ENCODE data around the gene SCARB1. TPM values are rescaled to one million over a fixed set of nuclear protein-coding genes. Genes with fewer than 3 reads are reported as not detected.
"Not testable (repeated sequence)": the region's sequence is repeated elsewhere in the genome, so short reads cannot be mapped to it uniquely, and the experiment has no call there.

Gene SCARB1
- total RNA-seq, 4 donors from 2014 or later, result 15.3 to 55.3 (median 29.7) TPM

DNA sequence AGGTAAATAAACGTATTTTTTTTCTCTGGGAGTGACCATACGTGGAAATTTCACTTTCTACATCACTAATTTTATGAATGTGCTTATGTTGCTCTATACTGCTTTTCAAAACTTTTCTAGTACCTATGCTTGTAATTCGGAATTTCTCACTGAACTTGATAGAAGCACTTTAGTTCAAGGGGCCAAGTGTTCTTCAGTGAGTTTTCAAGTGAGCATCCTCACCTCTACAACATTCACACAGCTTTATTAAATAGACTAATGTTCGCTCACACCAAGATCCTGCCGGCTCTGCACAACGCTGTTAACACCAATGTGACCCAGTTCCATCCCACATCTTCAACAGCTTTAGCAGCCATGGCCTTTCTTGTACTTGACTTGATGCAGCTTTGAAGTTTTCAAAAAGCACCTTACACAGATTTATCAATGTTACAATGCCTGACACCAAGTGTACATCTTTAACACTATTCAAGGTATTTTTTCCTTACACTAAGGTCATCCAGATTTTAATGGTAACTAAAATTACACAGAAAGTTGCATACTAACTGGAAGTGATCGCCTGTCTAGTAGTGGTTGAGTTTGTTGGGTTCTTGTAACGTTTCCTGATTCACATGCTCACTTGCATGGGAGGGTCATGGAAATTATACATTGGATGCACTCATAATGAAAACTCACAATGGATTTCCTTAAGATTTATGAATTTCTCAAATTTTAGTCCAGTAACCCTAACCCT, 46.3 kb upstream of the SCARB1 start:
- no peak for DNase-seq (ENCODE audit: low spot score in 2 of 2)
- TF ChIP-seq POLR2A (IDR thresholded peaks at IDR 0.05) (no peak), EP300 (IDR thresholded peaks at IDR 0.05) (peak in 1 of 2 donors; percentile 55)
- peak overlapping the region in 1 of 4 donors; percentile 33 for H3K4me3 ChIP-seq
- peaks cover 0 to 59% (median 31%) of the 10 kb centered on the region in 4 donors for H3K4me1 ChIP-seq
- 64 to 66% methylated on average over 8 of the region's 8 CpGs for WGBS, 2 donors
- H3K27ac ChIP-seq, result peak overlapping the region; percentile 1 to 63 (median 56)
- H3K9me3 ChIP-seq, result no peaks in the 10 kb centered on the region
- H3K36me3 ChIP-seq, result peaks cover 0 to 28% (median 0%) of the 10 kb centered on the region in 3 donors
- H3K27me3 ChIP-seq, result no peaks in the 10 kb centered on the region

DNA sequence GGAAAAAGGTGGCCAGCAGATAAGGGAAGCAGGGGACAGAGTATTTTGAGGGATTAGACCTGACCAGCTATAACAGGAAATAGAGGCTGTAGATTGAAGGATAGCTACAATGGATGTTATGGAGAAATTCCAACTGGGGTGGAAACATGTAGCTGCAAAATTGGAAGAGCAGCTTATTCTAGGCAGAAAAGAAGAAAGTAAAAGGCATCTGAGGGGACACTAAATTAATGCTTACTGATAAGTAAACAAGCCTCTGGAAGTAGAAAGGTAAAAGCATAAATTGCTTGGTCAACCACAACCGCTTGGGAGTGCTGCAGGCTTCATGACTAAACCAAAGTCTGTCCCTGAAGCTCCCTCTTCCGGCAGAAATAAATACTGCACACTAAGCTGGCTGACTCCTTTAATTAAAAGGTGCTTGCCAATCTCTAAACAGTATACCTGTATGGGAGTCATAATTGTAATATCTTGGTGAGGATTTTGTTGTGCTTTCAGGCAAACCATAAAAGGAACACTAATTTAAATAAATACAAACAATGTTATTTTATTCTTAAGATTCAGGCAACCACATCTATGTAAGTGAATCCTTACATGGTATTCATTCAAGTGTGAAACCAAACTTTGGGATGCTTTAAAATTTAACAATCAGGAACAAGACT, 43.1 kb upstream of the SCARB1 start:
- Histone ChIP-seq H3K27me3 (no peaks in the 10 kb centered on the region), H3K4me3 (no peak overlapping the region), H3K36me3 (peaks cover 0 to 12% (median 0%) of the 10 kb centered on the region in 3 donors), H3K27ac (peak overlapping the region in 3 of 4 donors; percentile 50 to 87 (median 74)), H3K4me1 (peaks cover 0 to 66% (median 35%) of the 10 kb centered on the region in 4 donors), H3K9me3 (no peaks in the 10 kb centered on the region)
- TF ChIP-seq, protein P1, sequence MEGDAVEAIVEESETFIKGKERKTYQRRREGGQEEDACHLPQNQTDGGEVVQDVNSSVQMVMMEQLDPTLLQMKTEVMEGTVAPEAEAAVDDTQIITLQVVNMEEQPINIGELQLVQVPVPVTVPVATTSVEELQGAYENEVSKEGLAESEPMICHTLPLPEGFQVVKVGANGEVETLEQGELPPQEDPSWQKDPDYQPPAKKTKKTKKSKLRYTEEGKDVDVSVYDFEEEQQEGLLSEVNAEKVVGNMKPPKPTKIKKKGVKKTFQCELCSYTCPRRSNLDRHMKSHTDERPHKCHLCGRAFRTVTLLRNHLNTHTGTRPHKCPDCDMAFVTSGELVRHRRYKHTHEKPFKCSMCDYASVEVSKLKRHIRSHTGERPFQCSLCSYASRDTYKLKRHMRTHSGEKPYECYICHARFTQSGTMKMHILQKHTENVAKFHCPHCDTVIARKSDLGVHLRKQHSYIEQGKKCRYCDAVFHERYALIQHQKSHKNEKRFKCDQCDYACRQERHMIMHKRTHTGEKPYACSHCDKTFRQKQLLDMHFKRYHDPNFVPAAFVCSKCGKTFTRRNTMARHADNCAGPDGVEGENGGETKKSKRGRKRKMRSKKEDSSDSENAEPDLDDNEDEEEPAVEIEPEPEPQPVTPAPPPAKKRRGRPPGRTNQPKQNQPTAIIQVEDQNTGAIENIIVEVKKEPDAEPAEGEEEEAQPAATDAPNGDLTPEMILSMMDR (IDR thresholded peaks at IDR 0.05), result peak; percentile 94 to 98 (median 96)
- TF ChIP-seq EP300 (IDR thresholded peaks at IDR 0.05) (peak; percentile 74 to 76), POLR2A (IDR thresholded peaks at IDR 0.05) (no peak)
- DNase-seq (ENCODE audit: low spot score in 2 of 2), result peak; percentile 87 to 100
- WGBS, 2 donors, result 0% methylated on average over 2 of the region's 2 CpGs

DNA sequence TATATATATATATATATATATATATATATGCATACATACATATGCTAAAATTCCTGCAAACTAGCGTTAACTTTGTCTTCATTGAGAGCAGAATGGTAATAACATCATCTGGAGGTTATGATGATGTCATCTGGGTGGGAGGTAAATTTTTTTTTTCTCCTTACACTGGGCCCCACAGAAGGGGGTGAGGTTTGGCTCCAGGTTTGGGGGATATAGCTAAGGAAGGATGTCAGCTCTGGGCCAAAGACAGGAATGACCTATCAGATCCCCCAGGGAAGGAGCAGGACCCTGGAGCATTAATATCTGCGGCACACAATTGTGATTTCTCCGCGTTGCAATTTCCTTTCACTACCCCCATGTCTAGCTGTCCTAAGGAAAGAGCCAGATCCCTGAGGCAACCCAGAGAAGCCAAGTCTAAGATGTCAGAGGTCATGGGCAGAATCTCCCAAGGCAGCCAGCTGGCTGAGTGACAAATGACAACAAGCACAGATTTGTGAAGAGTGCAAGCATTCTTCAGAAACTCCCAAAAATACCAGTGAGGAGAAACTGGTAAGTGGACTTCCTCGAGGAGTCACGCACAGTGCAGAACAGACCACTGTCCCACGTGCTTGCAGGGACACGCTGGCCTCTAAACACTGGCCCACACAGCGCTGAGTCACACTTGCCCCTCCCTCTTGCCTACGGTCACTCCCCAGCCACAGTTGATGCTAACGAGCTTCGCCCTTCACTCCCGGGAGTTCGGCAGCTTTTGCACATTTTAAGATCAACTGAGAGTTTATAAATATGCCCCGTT, 40.8 kb upstream of the SCARB1 start:
- peak overlapping the region in 1 of 4 donors; percentile 24 for H3K4me3 ChIP-seq
- TF ChIP-seq, protein P1 (IDR thresholded peaks at IDR 0.05), result no peak
- peak; percentile 86 to 97 for TF ChIP-seq EP300 (IDR thresholded peaks at IDR 0.05)
- TF ChIP-seq POLR2A (IDR thresholded peaks at IDR 0.05), result peak; percentile 26 to 46

DNA sequence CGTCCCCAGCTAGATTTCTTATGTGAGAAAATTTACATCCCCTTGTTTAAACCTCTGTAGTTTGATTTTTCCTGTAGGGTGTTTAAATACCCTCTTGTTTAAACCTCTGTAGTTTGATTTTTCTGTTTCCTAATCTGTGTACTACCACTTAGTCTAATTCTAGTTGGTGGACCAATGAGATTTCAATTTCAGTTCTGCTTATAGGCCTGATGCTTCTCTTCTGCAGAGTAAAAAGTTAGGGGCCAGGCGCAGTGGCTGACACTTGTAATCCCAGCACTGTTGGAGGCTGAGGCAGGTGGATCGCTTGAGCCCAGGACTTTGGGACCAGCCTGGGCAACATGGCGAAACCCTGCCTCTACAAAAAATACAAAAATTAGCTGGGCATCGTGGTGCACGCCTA, 39.3 kb upstream of the SCARB1 start:
- DNase-seq (ENCODE audit: low spot score in 2 of 2), result no peak
- peaks cover 0 to 53% (median 19%) of the 10 kb centered on the region in 4 donors for H3K4me1 ChIP-seq
- H3K27me3 ChIP-seq, result no peaks in the 10 kb centered on the region
- H3K4me3 ChIP-seq, result no peak overlapping the region
- TF ChIP-seq, protein P1 (IDR thresholded peaks at IDR 0.05), result no peak
- TF ChIP-seq POLR2A (IDR thresholded peaks at IDR 0.05), result no peak
- TF ChIP-seq EP300 (IDR thresholded peaks at IDR 0.05), result no peak
- no peaks in the 10 kb centered on the region for H3K36me3 ChIP-seq
- no peak overlapping the region for H3K27ac ChIP-seq
- no peaks in the 10 kb centered on the region for H3K9me3 ChIP-seq
- 93 to 94% methylated on average over 6 of the region's 6 CpGs for WGBS, 2 donors

More for the DNA sequence above, 40.8 kb upstream of the SCARB1 start:
- WGBS, 2 donors, result 13 to 16% methylated on average over 15 of the region's 15 CpGs
- peak overlapping the region; percentile 18 to 92 (median 83) for H3K27ac ChIP-seq
- H3K36me3 ChIP-seq, result no peaks in the 10 kb centered on the region
- peak; percentile 83 to 88 for DNase-seq (ENCODE audit: low spot score in 2 of 2)
- H3K9me3 ChIP-seq, result no peaks in the 10 kb centered on the region
- H3K4me1 ChIP-seq, result peaks cover 0 to 43% (median 14%) of the 10 kb centered on the region in 4 donors
- no peaks in the 10 kb centered on the region for H3K27me3 ChIP-seq

DNA sequence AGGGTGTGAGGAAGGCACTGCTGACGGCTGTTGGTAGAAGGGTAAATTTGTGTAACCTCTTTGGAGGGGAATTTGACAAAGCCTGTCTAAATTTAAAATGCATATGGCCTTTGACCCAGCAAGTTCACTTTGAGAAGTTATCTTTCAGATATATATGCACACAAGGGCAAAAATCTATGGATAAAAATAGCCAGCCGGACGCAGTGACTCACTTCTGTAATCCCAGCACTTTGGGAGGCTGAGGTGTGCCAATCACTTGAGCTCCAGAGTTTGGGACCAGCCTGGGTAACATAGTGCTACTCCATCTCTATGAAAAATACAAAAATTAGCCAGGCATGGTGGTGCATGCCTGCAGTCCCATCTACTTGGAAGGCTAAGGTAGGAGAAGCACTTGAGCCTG, 37.3 kb upstream of the SCARB1 start:
- TF ChIP-seq POLR2A (IDR thresholded peaks at IDR 0.05) (no peak), EP300 (IDR thresholded peaks at IDR 0.05) (no peak)
- TF ChIP-seq, protein P1 (IDR thresholded peaks at IDR 0.05), result no peak
- 50 to 70% methylated on average over 3 of the region's 3 CpGs for WGBS, 2 donors
- Histone ChIP-seq H3K4me1 (peaks cover 0 to 41% (median 17%) of the 10 kb centered on the region in 4 donors), H3K27ac (no peak overlapping the region), H3K36me3 (no peaks in the 10 kb centered on the region), H3K9me3 (no peaks in the 10 kb centered on the region), H3K27me3 (no peaks in the 10 kb centered on the region), H3K4me3 (no peak overlapping the region)
- no peak for DNase-seq (ENCODE audit: low spot score in 2 of 2)

DNA sequence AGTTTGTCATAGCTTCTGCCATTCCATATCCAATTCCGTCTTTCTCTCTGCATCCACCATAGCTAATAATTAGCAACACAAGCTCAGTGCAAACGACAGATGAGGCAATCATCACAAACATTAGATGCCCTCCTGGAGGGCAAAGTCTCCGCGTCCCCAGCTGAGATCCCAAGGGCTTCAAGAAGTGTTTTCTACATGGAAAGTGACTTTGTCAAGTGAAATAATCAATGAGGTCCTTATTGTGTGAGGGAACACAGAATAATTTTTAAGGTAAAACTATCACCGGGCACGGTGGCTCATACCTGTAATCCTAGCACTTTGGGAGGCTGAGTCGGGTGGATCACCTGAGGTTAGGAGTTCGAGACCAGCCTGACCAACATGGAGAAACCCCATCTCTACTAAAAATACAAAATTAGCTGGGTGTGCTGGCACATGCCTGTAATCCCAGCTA, 36.7 kb upstream of the SCARB1 start:
- not testable (repeated sequence) for DNase-seq (ENCODE audit: low spot score in 2 of 2); H3K27me3 ChIP-seq; H3K27ac ChIP-seq; H3K36me3 ChIP-seq; H3K9me3 ChIP-seq; H3K4me3 ChIP-seq
- H3K4me1 ChIP-seq, result peaks cover 0 to 35% (median 16%) of the 10 kb centered on the region in 4 donors
- 86 to 88% methylated on average over 8 of the region's 8 CpGs for WGBS, 2 donors

Measured in tibial nerve (tissue), 4 donors.